ENCODE data around the gene HACD2. TPM values are rescaled to one million over a fixed set of nuclear protein-coding genes. Genes with fewer than 3 reads are reported as not detected.

Gene HACD2
- total and polyA plus RNA-seq, 9 of the 15 experiments (the other 6 are each of a cell fraction or from before 2014, with no cell fraction given): 1.3 to 10.5 (median 3.8) TPM

DNA sequence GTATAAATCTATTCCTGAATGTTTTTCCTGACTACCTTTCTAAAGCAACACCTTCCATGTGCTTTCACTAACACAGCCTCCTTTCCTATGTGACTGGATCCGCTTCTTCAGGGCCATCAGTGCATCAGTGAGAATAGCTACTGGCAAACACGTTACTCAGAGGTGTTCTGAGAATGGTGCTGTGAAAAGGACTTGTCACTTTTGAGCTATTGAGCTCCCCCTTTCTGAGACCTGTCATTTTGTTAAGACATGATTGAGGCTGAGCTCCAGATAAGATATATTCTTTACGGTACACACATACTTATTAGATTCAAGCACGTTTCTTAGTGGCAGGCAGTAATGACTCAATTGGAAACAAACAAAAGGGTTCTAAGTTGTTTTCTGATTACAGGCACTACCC, 90.9 kb downstream of the HACD2 start:
- Histone ChIP-seq H3K36me3 (ENCODE audit: control insufficient read depth, insufficient read depth, low read length) (no peaks in the 10 kb centered on the region), H3K9me1 (ENCODE audit: control insufficient read depth, insufficient read depth, low read length) (no peaks in the 10 kb centered on the region), H3K4me1 (replicated peaks in 1 of 2; ENCODE audit: control insufficient read depth in 2 of 2, insufficient read depth in 2 of 2, low read length in 2 of 2) (no peaks in the 10 kb centered on the region), H3K27ac (ENCODE audit: extremely low read depth, low read depth, low read length) (no peak overlapping the region), H3K9me3 (replicated peaks; ENCODE audit: control insufficient read depth, insufficient read depth, low read depth, low read length) (no peaks in the 10 kb centered on the region), H3K4me2 (ENCODE audit: insufficient read depth, low read length) (no peak overlapping the region), H4K20me1 (replicated peaks; ENCODE audit: control insufficient read depth, insufficient read depth, low read length) (0 out of 2 replicates have a peak, but pooled peaks cover under 1% of the 10 kb centered on the region), H3K4me3 (no peak overlapping the region), H3K79me2 (ENCODE audit: control insufficient read depth, insufficient read depth, low read length) (no peaks in the 10 kb centered on the region), H3K9ac (ENCODE audit: insufficient read depth in 1 of 2, low read depth in 2 of 2, low read length in 2 of 2) (no peak overlapping the region), H2AFZ (ENCODE audit: low read depth, low read length) (no peak overlapping the region), H3K27me3 (ENCODE audit: control insufficient read depth in 2 of 2, insufficient read depth in 2 of 2, low read length in 2 of 2) (no peaks in the 10 kb centered on the region)
- ChIA-PET POLR2A (interaction anchor here (0.9 kb wide), 1 partner anchor 13 kb away, joined by 3 read pairs; no protein-coding TSS in a partner anchor), CTCF (ENCODE audit: low intra/inter-chr PET ratio) (no interaction called here)
- intact Hi-C loops (cut with micrococcal nuclease) (no loop called here), in situ Hi-C loops (cut with MboI) (no loop called here)
- ATAC-seq: no peak
- no TSS peak for BruUV-seq (replicated peaks)
- no peak for FAIRE-seq
- TF ChIP-seq BCOR (IDR thresholded peaks at IDR 0.05) (no peak), RB1 (IDR thresholded peaks at IDR 0.05; ENCODE audit: low read depth) (no peak), FUS (optimal IDR thresholded peaks at IDR 0.05; ENCODE audit: low read depth, low read length) (no peak), JUN (IDR thresholded peaks at IDR 0.05; ENCODE audit: borderline replicate concordance, low read depth, low read length) (no peak), JUN (CRISPR knock-in tag; IDR thresholded peaks at IDR 0.05; ENCODE audit: borderline replicate concordance) (no peak), HCFC1 (IDR thresholded peaks at IDR 0.05; ENCODE audit: low read depth, low read length) (no peak), NEUROD1 (IDR thresholded peaks at IDR 0.05; ENCODE audit: borderline replicate concordance, low read depth, low read length, partially characterized antibody) (no peak), MCM7 (IDR thresholded peaks at IDR 0.05) (no peak), HNRNPUL1 (IDR thresholded peaks at IDR 0.05; ENCODE audit: low read length) (no peak)
- TF ChIP-seq, protein P1, sequence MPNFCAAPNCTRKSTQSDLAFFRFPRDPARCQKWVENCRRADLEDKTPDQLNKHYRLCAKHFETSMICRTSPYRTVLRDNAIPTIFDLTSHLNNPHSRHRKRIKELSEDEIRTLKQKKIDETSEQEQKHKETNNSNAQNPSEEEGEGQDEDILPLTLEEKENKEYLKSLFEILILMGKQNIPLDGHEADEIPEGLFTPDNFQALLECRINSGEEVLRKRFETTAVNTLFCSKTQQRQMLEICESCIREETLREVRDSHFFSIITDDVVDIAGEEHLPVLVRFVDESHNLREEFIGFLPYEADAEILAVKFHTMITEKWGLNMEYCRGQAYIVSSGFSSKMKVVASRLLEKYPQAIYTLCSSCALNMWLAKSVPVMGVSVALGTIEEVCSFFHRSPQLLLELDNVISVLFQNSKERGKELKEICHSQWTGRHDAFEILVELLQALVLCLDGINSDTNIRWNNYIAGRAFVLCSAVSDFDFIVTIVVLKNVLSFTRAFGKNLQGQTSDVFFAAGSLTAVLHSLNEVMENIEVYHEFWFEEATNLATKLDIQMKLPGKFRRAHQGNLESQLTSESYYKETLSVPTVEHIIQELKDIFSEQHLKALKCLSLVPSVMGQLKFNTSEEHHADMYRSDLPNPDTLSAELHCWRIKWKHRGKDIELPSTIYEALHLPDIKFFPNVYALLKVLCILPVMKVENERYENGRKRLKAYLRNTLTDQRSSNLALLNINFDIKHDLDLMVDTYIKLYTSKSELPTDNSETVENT (CRISPR knock-in tag; IDR thresholded peaks at IDR 0.05): no peak
- WGBS (ENCODE audit: insufficient coverage, low coverage, missing lambda C conversion rate): 49% methylated on average over 4 of the region's 4 CpGs
- DNase-seq (ENCODE audit: extremely low read depth in 1 of 4, low spot score in 3 of 4): no peak
